Breast epithelium (tissue), 4 donors: ENCODE data around the gene ARHGAP15. TPM values are rescaled to one million over a fixed set of nuclear protein-coding genes. Genes with fewer than 3 reads are reported as not detected.

ENCODE experiments used
- DNase-seq, 2 donors: peaks; one replicate each; pipeline ENCODE4 v3.0.0-alpha.2; 2019; ENCODE audit warnings: low spot score in 2 of 2
- H3K27ac ChIP-seq, 2 donors: fragments of 200-600 bp; sonication (generic) in 1 of 2; one replicate each; pipeline ENCODE4 v1.5.1; 2016 to 2019; ENCODE audit warnings: mild to moderate bottlenecking in 1 of 2
- H3K27me3 ChIP-seq, 2 donors: fragments of 200-600 bp; sonication (generic) in 1 of 2; one replicate each; pipeline versions ENCODE4 v1.5.1 to v1.6.0; 2017 to 2019; ENCODE audit warnings: control low read depth in 1 of 2, mild to moderate bottlenecking in 1 of 2
- H3K36me3 ChIP-seq: fragments of 200-600 bp; one replicate; pipeline ENCODE4 v1.5.1; 2019
- H3K4me1 ChIP-seq, 2 donors: fragments of 200-600 bp; sonication (generic); one replicate each; pipeline ENCODE4 v1.5.1; 2016 to 2019; ENCODE audit warnings: control low read depth in 1 of 2
- H3K4me3 ChIP-seq, 3 donors: fragments of 200-600 bp; sonication (generic); 1 replicate in 2 of 3; 2 replicates in 1 of 3; pipeline ENCODE4 v1.5.1; 2016 to 2019; ENCODE audit warnings: mild to moderate bottlenecking in 3 of 3, moderate library complexity in 2 of 3
- H3K9me3 ChIP-seq, 2 donors: fragments of 200-600 bp; sonication (generic) in 1 of 2; one replicate each; pipeline ENCODE4 v1.5.1; 2016 to 2019; ENCODE audit warnings: control low read depth in 1 of 2
- CTCF ChIP-seq, 3 donors: fragments of 450-650 bp; IDR thresholded peaks; one replicate each; pipeline ENCODE4 v1.5.1; 2016 to 2017; ENCODE audit warnings: antibody characterized with exemption in 3 of 3, mild to moderate bottlenecking in 3 of 3, moderate library complexity in 3 of 3
- POLR2A ChIP-seq: fragments of 450-650 bp; IDR thresholded peaks from one replicate; pipeline ENCODE4 v1.6.1; 2016; ENCODE audit warnings: antibody characterized with exemption, mild to moderate bottlenecking, moderate library complexity
- POLR2AphosphoS5 ChIP-seq, 3 donors: sonication (generic); formaldehyde crosslinking; IDR thresholded peaks; one replicate each; pipeline ENCODE4 v1.6.1; 2017; ENCODE audit warnings: antibody characterized with exemption in 3 of 3
- intact Hi-C: fragments of 100-400 bp; cut with DNase I; formaldehyde crosslinking; loops from one replicate; pipeline ENCODE4 v1.15.1; 2023; ENCODE audit warnings: low total_unique reads
- total RNA-seq, 3 donors: library from RNA; depleted of rRNA; stranded (reverse); fragments of >200 nt; gene quantifications; one replicate each; pipeline ENCODE4 v1.1.0, GENCODE V29; 2016

Gene ARHGAP15
- total RNA-seq, 3 donors from 2014 or later: 8.9 to 13.4 (median 10.7) TPM

GRCh38 chr2:143422681-143423080, 293.5 kb downstream of the ARHGAP15 start:
- Histone ChIP-seq H3K27me3 (no peaks in the 10 kb centered on the region), H3K4me3 (no peak overlapping the region), H3K27ac (no peak overlapping the region), H3K4me1 (no peaks in the 10 kb centered on the region), H3K36me3 (no peaks in the 10 kb centered on the region), H3K9me3 (no peaks in the 10 kb centered on the region)
- DNase-seq: no peak
- TF ChIP-seq CTCF (IDR thresholded peaks at IDR 0.05) (no peak), POLR2AphosphoS5 (IDR thresholded peaks at IDR 0.05) (no peak), POLR2A (no peak)
- intact Hi-C loops: no loop called here

DNA sequence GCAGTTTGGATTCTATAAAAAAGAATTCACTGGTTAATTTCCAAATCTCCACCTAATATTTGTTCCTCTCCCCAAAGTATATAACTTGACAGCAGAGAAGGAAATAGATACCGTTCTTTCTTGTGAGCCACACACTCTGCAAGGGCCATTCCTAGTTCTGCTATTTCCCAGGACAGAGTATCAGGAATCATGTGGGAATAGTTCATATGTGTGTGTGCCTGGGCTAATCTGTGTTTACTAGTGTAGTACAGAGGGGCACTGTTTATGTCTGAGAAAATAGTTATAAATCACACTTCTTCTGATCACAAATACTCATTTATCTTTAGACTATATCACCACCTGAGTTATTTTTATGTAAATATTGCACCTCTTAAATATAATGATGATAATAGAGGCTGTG, 296.7 kb downstream of the ARHGAP15 start:
- no peaks in the 10 kb centered on the region for H3K27me3 ChIP-seq
- H3K4me3 ChIP-seq: no peak overlapping the region
- no peak overlapping the region for H3K27ac ChIP-seq
- no peak for DNase-seq
- H3K36me3 ChIP-seq: peaks cover 4% of the 10 kb centered on the region
- no peaks in the 10 kb centered on the region for H3K9me3 ChIP-seq
- no peak for TF ChIP-seq POLR2A
- TF ChIP-seq CTCF (IDR thresholded peaks at IDR 0.05): no peak
- no peak for TF ChIP-seq POLR2AphosphoS5 (IDR thresholded peaks at IDR 0.05)
- intact Hi-C loops: no loop called here
- no peaks in the 10 kb centered on the region for H3K4me1 ChIP-seq

GRCh38 chr2:143426296-143426695, 297.1 kb downstream of the ARHGAP15 start:
- Histone ChIP-seq H3K4me3 (no peak overlapping the region), H3K27me3 (no peaks in the 10 kb centered on the region), H3K36me3 (peaks cover 4% of the 10 kb centered on the region), H3K4me1 (no peaks in the 10 kb centered on the region), H3K9me3 (no peaks in the 10 kb centered on the region), H3K27ac (no peak overlapping the region)
- DNase-seq: no peak
- TF ChIP-seq CTCF (IDR thresholded peaks at IDR 0.05) (no peak), POLR2A (no peak), POLR2AphosphoS5 (IDR thresholded peaks at IDR 0.05) (no peak)
- intact Hi-C loops: no loop called here

DNA sequence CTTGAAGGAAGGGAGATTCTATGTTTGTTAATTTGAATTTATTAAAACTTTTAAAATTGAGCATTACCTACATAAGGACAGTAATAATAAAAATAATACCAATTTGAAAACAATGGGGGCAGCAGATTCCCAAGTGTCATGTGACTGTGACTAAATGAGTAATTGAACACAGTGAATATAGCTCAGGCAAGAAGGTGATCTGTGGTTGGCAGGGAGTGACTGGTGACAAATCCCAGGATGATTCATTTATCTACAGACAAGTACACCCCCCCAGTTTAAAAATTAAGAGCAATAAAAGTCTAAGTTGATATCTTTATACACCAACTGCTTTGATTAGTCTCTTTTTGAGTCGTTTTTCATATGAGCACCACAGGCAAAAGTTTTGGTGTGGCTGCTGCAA, 299.5 kb downstream of the ARHGAP15 start:
- no peak overlapping the region for H3K27ac ChIP-seq
- H3K36me3 ChIP-seq: peaks cover 4% of the 10 kb centered on the region
- TF ChIP-seq POLR2A (no peak), CTCF (IDR thresholded peaks at IDR 0.05) (no peak), POLR2AphosphoS5 (IDR thresholded peaks at IDR 0.05) (no peak)
- intact Hi-C loops: no loop called here
- H3K4me3 ChIP-seq: no peak overlapping the region
- no peaks in the 10 kb centered on the region for H3K27me3 ChIP-seq
- H3K4me1 ChIP-seq: no peaks in the 10 kb centered on the region
- H3K9me3 ChIP-seq: no peaks in the 10 kb centered on the region
- DNase-seq: no peak

DNA sequence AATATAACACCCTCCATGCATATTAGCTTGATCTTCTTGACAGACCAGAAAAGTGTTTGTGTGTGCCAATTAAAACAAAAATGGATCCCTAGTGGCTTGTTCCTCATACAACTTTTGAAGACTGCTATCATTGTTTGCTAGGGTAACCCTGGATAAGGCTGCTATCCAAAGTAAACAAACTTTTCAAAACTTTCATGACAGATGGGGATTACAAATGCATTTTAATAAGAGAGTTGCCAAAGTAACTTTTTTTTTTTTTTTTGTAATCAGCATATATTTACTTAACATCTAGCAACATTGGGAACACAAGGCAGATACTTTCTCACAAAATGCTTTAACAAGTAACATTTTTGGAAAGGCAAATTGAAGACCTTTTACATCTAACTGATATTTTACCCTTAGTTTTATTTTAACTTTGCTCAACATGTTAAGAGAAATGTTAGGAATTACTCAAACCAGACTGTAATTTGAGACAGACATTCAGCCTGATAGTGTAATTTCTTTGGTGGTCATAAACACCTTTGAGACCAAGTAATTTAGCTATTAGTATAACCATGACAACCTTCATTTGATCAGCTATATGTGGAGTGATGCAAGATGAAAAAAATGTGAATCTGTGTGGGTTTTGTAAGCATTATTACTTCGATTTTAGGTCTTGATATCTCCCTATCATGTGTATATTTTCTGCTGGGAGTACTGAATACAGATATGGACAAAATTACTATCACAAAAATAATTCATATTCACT, 300.9 kb downstream of the ARHGAP15 start:
- Histone ChIP-seq H3K27ac (no peak overlapping the region), H3K36me3 (peaks cover 4% of the 10 kb centered on the region), H3K27me3 (no peaks in the 10 kb centered on the region), H3K4me1 (no peaks in the 10 kb centered on the region), H3K4me3 (no peak overlapping the region), H3K9me3 (no peaks in the 10 kb centered on the region)
- intact Hi-C loops: no loop called here
- no peak for DNase-seq
- TF ChIP-seq POLR2A (no peak), CTCF (IDR thresholded peaks at IDR 0.05) (no peak), POLR2AphosphoS5 (IDR thresholded peaks at IDR 0.05) (no peak)
